GM19193 (cell line): Measurements from ENCODE around the gene MTFP1.

ENCODE experiments used
- POLR2A ChIP-seq: IDR thresholded peaks from 4 replicates; pipeline ENCODE4 v1.6.1; 2011; ENCODE audit not compliant: insufficient read depth, insufficient read length; ENCODE audit errors: extremely low read depth

The MTFP1 gene

DNA sequence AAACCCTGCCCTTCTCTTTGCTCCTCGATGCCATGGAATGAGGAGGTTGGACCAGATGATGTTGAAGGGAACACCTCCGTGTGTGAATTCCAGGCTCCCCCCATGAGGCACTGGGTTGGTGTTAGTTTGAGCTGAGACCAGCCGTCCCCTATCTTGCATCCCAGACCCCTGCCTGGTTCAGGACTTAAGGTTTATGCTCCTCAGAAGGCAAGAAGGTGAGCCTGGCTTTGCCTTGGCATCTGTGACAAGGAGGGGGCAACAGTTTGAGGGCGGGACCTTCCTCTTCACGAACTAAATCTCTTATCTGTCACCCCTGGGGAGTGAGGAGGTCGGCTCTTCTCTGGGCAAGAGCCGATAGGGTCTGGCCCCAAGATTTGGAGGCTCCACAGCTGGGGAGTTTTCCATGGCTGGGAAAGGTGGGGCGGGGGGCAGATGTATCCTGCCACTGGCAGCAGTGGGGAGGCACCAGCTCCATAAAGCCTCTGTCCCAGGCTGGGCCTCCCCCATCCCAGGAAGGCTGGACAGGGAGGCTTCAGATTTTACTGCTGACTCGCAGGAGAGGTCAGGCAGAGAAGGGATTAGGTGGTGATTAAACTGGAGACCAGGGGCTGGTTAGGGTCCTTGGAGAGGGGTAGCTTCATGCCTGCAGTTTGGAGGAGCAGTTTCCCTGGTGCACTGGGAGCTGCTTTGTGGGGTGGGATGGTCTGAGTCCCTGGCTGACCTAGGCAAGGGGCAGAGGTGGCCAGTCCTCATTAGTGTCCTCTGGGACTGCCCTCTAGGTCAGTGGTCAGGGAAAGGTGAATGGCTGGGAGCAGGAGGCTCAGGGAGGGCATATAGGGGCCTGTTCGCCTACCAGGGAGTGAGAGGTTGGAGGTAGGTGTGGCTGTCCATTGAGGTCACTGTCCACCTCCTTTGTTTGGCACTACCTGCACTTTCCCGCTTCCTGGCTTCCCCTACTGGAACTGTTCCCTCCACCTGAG, 27.6 kb upstream of the MTFP1 start:
- TF ChIP-seq POLR2A: no peak

DNA sequence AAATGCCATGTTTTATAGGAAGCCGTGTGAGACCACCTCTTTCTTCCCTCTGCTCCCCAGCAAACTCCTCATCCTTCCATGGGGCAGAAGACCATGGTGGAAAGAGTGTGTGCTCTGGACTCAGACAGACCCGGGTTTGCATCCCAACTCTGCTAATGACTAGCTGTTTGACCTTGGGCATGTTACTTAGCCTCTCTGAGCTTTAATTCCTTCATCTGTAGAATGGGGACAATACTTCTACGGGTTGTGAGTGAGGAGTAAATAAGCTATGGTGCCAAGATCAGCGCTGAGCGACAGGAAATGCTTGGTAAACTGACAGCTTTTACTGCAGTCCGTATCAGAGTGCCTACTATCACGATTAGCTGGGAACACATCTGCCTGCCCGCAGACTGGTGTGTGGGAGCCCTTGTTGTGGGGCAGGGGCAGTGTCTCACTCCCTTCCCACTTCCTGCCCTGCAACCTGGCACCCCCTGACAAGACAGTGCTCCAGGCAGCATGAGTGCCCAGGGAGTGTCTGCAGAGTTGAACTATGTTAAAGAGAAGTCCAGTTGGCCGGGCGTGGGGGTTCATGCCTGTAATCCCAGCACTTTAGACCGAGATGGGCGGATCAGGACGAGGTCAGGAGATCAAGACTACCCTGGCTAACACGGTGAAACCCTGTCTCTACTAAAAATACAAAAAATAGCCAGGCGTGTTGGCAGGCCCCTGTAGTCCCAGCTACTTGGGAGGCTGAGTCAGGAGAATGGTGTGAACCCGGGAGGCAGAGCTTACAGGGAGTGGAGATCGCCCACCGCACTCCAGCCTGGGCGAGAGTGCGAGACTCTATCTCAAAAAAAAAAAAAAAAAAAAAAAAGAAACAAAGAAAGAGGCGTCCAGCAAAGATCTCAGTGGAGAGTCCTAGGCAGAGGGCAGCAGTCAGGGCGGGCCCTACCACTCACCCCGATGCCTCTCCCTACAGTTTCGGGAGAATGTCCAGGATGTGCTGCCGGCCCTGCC, 26.6 kb upstream of the MTFP1 start:
- no peak for TF ChIP-seq POLR2A

DNA sequence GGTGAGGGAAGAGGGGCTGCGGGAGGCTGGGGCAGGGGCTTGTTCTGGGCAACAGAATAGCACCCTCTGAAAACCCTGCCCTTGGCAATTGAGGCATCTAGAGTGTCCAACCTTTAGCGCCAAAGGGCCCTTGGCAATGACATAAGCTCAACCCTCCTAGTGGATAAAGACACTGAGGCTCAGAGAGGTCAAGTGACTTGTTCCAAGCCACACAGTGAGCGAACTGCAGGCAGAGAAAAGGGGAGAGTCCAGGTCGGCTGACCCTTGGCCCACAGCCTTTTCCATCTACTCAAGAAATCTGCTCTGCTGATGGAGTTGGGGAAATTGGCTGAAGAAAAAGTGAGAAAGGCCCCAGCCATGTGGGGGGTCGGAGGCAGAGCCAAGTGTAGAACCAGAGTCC, 25.9 kb upstream of the MTFP1 start:
- TF ChIP-seq POLR2A: no peak

DNA sequence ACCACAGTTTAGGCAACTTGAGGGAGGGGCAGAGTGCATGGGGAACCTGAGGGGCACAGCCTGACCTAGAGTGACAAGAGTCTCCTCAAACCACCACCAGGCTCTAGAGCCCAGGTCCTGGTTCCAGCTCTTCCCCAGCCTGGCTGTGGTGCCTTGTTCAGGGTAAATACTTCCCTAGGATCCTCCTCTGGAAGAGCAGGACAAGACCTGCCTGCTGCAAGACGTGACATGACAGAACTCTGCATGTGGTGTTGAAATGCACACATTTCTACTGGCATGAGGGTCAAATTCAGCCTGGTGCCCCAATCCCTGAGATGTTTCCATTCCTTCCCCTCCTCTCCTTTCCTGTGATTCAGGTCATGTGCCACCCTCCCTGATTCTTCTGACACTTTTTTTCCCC, 25.4 kb upstream of the MTFP1 start:
- TF ChIP-seq POLR2A: no peak

DNA sequence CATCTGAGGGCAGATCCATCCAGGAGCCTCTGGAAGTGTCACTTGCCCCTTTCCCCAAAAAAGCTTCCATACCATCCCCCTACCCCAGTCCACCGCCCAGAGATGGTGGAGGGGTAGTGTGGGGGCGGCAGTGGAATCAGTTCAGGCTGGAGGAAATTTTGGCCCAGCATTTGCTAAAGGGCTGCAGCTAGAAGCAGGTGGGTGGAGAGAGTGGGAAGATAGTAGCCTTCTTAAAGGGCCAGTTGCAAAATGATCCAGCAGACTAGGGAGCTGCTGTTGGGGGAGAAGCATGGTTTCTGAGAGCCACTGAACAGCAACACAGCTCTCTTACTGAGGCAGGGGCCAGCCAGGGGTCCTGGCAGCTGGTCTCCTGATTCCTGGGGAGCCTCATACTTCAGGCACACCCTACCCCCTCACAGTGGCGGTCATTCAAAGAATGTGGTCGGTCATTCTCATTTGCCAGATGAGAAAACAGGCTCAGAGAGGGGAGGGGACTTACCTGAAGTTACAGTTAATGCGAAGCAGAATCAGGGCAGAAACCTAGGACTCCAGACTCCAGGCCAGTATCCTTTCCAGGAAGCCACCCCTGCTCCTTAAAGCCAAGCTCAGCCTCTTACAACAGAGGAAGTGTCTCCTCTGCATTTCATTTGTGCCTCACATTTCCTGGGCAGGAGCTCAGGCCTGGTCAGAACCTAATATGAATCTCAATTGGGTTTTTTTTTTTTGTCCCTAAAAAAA, 23.4 kb upstream of the MTFP1 start:
- TF ChIP-seq POLR2A: no peak

DNA sequence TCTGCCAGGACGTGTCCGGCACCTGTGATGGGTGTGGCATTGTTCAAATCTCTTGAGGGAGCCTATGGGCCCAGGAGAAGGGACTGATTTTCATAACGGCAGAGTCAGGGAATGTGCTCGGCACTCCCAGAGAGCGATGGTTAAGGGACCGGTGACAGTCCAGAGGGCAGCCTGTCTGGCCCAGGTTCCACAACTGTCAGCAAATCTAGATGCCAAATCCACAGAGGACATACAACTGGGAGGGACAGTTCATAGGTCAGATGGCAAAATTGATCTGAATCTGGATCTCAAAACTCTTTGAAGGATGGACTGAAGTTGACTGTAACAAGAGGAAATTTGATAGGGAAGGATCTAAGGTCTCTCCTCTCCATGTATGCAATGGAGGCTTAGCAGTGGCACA, 21.3 kb upstream of the MTFP1 start:
- no peak for TF ChIP-seq POLR2A

DNA sequence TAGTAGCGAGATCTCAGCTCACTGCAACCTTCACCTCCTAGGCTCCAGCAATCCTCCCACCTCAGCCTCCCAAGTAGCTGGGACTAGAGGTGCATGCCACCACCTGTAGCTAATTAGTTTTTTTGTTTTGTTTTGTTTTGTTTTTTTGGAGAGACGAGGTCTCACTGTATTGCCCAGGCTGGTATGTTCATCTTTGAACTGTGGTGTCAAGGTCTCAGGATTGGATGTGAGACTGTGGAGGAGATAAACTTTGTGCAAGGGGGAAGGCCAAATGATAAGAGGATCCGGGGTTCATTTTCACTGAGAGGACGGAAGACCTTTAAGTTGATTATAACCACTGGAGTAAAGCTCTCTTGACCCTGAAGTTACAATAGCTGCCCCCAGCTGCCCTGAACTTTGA, 19.8 kb upstream of the MTFP1 start:
- no peak for TF ChIP-seq POLR2A

DNA sequence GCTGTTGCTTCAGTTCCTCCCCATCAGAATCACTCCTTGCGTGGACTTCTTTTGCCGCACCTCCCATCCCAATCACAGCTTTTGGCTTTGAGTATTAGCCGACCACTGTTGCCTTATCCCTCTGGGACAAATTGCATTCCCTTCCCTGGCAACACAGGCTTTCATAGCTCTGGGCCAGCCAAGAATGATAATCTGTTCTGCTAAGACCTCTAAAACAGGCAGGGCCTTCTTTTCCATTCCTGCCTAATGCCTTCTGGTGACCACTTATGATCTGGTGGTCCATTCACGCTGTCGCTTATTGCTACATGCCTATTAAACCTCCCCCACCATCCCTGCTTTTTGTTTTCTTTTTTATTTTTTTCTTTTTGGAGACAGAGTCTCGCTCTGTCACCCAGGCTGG, 19.2 kb upstream of the MTFP1 start:
- TF ChIP-seq POLR2A: no peak

DNA sequence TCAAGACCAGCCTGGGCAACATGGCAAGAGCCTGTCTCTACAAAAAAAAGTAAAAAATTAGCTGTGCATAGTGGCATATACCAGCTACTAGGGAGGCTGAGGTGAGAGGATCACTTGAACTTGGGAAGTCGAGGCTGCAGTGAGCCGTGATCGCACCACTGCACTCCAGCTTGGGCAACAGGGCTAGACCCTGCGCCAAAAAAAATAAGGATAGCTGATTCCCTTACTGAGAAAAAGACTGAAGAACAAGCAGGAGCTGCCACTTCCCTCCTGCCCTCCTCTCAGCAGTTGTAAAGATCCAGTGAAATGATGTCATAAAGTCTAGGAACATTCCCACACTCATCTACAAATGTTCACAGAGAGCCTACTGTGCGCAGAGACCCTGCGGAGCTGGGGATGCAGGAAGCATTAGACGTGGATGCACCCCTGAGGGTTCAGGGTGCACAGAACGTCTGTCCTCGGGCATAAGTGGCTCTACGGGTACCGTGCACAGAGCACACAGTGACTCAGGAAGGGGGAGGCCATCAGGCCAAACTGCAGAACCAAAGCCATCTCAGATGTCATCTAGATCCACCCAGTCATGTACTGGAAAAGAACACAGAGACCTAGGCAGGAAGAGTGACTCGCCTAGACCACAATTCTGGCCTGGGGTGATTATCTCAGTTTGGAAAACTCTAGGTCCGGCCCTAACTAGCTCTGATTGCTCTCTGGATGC, 17.0 kb upstream of the MTFP1 start:
- TF ChIP-seq POLR2A: no peak

DNA sequence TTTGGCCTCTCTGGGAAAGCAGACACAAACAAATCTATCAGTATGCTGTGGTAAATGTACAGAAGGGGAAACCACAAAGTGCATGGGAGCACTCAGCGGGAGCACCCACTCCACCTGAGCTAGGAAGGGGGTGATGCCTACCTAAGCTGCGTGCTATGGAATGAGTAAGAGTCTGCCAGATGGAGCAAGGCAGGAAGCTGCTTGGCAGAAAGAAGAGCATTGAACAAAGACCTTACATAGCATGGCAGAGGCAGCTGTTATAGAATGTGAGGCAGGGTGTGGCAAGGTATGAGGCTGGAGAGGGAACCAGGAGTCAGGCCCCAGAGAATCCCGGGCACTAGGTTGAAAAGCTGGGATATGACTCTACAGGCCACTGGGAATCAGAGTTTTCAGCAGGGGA, 13.8 kb upstream of the MTFP1 start:
- TF ChIP-seq POLR2A: no peak

DNA sequence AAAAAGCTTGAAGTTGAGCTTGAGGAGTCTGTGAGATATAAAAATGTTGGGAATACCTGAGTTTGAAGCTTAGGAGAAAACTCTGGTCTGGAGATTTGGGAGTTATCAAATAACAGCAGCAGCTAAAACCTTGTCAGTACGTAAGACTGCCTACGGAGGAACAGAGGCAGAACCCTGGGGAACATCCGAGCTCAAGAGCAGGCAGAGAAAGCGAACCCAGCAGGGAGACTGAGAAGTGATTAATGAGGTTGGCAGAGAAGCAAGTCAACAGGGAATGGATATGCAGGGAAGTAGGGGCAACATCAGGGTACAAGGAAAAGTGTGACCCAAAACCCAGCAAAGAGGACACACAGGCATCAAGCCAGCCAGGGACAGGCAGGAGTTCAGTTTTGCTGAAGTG, 12.6 kb upstream of the MTFP1 start:
- no peak for TF ChIP-seq POLR2A

DNA sequence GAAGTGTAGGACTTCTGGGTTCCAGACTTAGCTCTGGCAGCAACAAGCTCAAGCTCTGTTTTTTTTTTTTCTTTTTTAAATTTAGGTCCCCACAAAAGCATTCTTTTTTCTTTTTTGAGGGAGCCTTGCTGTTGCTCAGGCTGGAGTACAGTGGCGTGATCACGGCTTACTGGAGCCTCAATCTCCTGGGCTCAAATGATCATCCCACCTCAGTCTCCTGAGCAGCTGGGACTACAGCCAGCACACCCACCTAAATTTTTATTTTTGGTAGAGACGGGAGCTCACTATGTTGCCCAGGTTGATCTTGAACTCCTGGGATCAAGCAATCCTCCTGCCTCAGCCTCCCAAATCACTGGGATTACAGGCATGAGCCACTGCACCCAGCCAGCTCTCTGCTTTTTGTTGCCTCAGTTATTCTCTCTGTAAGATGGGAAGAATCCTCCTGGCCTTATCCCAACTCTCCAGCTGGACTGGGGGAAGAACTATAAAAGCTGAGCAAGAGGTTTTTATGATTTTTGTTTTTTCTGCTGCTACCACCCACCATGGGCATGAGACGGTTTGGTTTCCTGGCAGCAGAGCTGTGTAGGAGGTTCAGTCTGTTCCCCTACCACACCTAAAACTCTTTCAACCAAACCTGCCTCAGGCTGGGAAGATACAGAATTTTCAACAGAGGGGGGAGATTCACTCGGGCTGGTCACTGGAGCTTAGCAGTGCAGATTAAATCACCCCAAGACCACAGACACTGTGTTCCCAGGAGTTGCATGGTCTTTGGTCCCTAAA, 11.6 kb upstream of the MTFP1 start:
- no peak for TF ChIP-seq POLR2A

DNA sequence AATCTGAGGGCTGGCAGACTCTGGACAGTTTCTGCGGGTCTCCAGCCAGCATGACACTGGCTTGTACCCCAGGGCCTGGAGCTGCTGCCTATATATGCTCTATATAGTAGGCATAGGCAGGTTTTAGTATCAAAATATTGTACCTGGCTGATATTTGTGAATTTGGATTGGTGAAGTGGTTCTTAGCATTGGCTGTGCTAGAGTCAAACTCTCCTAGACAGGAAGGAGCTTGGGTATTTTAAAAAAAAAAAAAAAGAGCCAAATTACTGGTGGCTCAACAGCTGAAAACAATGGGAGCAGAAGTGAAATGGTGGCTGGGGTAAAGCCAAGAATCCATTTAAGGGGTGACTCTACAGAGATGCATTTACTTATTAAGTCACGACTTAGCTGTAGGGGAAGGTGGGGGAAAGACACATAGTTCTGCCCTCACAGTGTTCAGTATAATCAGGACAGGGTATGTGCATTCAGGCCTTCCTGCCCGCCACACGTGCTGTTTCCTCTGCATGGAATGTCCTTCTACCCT, 11.0 kb upstream of the MTFP1 start:
- no peak for TF ChIP-seq POLR2A
